ENCODE measurements around the gene CDC42BPG. TPM values are rescaled to one million over a fixed set of nuclear protein-coding genes. Genes with fewer than 3 reads are reported as not detected.

CDC42BPG gene
- total RNA-seq, 1 experiment from 2014 or later, result 26.5 TPM

DNA sequence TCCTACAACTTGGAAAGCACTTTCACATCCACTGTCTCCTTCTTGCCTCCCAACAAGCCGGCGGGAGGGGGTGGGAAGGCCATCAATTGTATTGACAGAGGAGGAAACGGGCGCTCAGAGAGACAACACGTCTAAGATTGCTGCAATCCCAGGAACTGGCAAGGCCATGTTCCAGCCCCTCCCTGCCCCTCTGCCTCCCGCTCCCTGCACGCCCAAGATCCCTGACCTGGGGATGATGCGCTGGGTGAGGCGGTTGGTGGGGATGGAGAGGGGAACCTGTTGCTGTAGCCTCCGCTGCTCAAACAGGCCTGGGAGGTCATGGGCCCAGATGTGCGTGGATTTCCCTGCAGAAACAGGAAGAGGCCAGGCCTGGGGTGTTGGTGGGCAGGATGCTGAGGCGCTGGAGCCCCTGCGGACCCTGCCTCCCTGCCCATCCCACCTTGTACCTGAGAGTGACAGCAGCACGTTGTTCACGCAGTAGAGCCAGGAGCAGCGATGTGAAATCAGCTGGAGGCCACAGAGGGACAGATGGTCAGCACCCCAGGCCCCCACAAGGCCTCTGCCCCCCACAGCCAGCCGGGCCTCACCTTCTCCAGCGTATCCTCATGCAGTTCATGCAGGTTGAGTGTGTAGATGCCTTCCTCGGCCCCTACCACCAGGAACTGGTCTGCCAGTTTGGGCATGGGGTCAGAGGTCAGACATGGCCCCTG, 48.3 kb downstream of the CDC42BPG start:
- intact Hi-C loops (cut with micrococcal nuclease; ENCODE audit: unreplicated experiment), result no loop called here
- H3K4me1 Mint-ChIP-seq (ENCODE audit: low read depth, unreplicated experiment), result peaks cover 8% of the 10 kb centered on the region
- CTCF ChIA-PET, result interaction anchor here (0.6 kb wide), 1 partner anchor 168 kb away, joined by 3 read pairs; no protein-coding TSS in a partner anchor

DNA sequence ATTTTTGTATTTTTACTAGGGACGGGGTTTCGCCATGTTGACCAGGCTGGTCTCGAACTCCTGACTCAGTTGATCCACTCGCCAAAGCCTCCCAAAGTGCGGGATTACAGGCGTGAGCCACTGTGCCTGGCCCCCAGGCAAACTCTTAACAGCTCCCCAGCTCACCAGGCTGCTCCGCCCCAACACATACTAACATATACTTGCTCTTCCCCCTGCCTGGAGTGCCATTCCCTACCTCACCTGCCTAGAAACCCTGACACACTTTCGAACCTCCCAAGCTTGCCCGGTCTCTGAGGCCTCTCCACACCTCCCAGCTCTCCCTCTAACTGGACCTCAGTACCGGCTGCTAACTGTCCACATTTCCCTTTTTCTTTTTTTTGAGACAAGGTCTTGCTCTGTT, 49.9 kb downstream of the CDC42BPG start:
- Mint-ChIP-seq H3K4me1 (ENCODE audit: low read depth, unreplicated experiment) (peaks cover 8% of the 10 kb centered on the region), H3K27ac (ENCODE audit: unreplicated experiment) (no peak overlapping the region), H3K36me3 (ENCODE audit: insufficient read depth, unreplicated experiment) (no peaks in the 10 kb centered on the region), H3K4me3 (ENCODE audit: low read depth, unreplicated experiment) (no peak overlapping the region), H3K9me3 (ENCODE audit: low read depth, unreplicated experiment) (no peaks in the 10 kb centered on the region), H3K27me3 (ENCODE audit: unreplicated experiment) (no peaks in the 10 kb centered on the region)
- CTCF ChIA-PET, result no interaction called here
- TF ChIP-seq, protein P1, sequence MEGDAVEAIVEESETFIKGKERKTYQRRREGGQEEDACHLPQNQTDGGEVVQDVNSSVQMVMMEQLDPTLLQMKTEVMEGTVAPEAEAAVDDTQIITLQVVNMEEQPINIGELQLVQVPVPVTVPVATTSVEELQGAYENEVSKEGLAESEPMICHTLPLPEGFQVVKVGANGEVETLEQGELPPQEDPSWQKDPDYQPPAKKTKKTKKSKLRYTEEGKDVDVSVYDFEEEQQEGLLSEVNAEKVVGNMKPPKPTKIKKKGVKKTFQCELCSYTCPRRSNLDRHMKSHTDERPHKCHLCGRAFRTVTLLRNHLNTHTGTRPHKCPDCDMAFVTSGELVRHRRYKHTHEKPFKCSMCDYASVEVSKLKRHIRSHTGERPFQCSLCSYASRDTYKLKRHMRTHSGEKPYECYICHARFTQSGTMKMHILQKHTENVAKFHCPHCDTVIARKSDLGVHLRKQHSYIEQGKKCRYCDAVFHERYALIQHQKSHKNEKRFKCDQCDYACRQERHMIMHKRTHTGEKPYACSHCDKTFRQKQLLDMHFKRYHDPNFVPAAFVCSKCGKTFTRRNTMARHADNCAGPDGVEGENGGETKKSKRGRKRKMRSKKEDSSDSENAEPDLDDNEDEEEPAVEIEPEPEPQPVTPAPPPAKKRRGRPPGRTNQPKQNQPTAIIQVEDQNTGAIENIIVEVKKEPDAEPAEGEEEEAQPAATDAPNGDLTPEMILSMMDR (IDR thresholded peaks at IDR 0.05; ENCODE audit: unreplicated experiment), result no peak
- intact Hi-C loops (cut with micrococcal nuclease; ENCODE audit: unreplicated experiment), result no loop called here
- BruUV-seq (replicated peaks), result no TSS peak
- DNase-seq, result no peak

More for the DNA sequence above, 48.3 kb downstream of the CDC42BPG start:
- H3K9me3 Mint-ChIP-seq (ENCODE audit: low read depth, unreplicated experiment), result no peaks in the 10 kb centered on the region
- DNase-seq, result no peak
- BruUV-seq (replicated peaks), result no TSS peak
- H3K27me3 Mint-ChIP-seq (ENCODE audit: unreplicated experiment), result no peaks in the 10 kb centered on the region
- H3K27ac Mint-ChIP-seq (ENCODE audit: unreplicated experiment), result no peak overlapping the region
- no peak overlapping the region for H3K4me3 Mint-ChIP-seq (ENCODE audit: low read depth, unreplicated experiment)
- H3K36me3 Mint-ChIP-seq (ENCODE audit: insufficient read depth, unreplicated experiment), result no peaks in the 10 kb centered on the region
- TF ChIP-seq, protein P1 (IDR thresholded peaks at IDR 0.05; ENCODE audit: unreplicated experiment), result no peak

DNA sequence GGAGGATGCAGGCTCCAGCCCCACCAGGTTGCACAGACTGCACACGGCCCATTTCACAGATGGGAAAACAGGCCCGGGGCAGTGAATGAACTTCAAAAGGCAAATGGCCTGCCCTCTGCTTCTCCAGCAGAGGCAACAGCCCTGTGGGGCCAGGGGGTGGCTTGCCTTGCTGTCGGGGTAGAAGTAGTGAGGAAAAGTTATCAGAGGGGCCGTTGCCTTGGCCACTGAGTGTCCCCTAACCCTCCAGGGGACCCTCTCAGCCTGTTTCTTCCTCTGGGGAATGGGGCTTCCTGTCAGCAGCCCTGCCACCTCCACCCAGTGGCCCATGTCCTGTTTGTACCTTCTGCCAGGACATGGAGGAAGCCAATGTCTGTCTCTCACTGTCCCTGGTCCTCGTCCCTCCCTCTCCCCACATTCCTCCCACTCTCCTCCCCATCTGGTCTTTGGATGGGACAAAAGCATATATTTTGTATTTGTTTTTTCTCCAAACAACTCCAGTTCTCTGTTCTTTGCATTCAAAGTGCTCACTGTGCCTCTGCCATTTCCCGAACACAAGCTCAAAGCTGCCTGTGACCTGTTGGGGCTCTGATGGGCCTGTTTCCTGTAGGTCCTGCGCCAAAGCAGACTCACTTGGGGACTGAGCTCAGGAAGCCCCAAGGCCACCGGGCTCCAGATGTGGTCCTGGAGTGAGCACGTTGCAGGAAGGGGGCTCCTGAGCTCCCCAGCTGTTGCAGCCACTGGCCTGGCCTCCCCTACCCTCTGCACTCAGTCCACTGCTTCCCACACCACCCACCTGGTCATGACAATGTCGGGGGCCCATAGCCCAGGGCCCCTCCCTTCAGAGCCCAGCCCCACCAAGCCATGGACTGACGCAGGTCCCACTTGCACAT, 50.9 kb downstream of the CDC42BPG start:
- Mint-ChIP-seq H3K27me3 (ENCODE audit: unreplicated experiment) (no peaks in the 10 kb centered on the region), H3K9me3 (ENCODE audit: low read depth, unreplicated experiment) (no peaks in the 10 kb centered on the region), H3K36me3 (ENCODE audit: insufficient read depth, unreplicated experiment) (no peaks in the 10 kb centered on the region), H3K27ac (ENCODE audit: unreplicated experiment) (no peak overlapping the region), H3K4me3 (ENCODE audit: low read depth, unreplicated experiment) (no peak overlapping the region), H3K4me1 (ENCODE audit: low read depth, unreplicated experiment) (peaks cover 2% of the 10 kb centered on the region)
- no peak for DNase-seq
- intact Hi-C loops (cut with micrococcal nuclease; ENCODE audit: unreplicated experiment), result no loop called here
- TF ChIP-seq, protein P1 (IDR thresholded peaks at IDR 0.05; ENCODE audit: unreplicated experiment), result no peak
- CTCF ChIA-PET, result interaction anchor here (0.6 kb wide), 1 partner anchor 248 kb away, joined by 3 read pairs; no protein-coding TSS in a partner anchor
- BruUV-seq (replicated peaks), result no TSS peak

DNA sequence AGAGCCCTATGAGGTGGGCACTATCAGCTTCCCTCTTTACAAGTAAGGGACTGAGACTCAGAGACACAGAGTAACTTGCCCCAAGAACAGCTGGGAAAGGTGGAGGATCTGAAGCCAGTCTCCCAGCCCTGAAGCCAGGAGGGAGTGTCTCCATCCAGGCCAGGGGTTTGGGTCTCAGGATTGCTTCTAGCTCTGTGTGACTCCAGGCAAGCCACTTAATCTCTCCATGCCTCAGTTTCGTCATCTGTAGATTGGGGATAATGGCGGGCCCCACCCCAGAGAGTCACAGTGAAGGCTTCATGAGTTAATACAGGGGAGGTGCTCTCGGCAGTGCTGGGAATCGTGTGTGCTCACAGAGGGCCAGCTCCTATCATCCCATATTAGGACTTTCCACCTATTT, 52.0 kb downstream of the CDC42BPG start:
- H3K4me1 Mint-ChIP-seq (ENCODE audit: low read depth, unreplicated experiment), result no peaks in the 10 kb centered on the region
- CTCF ChIA-PET, result no interaction called here
- no peaks in the 10 kb centered on the region for H3K36me3 Mint-ChIP-seq (ENCODE audit: insufficient read depth, unreplicated experiment)
- no peaks in the 10 kb centered on the region for H3K9me3 Mint-ChIP-seq (ENCODE audit: low read depth, unreplicated experiment)
- intact Hi-C loops (cut with micrococcal nuclease; ENCODE audit: unreplicated experiment), result no loop called here
- no peak overlapping the region for H3K4me3 Mint-ChIP-seq (ENCODE audit: low read depth, unreplicated experiment)
- TF ChIP-seq, protein P1 (IDR thresholded peaks at IDR 0.05; ENCODE audit: unreplicated experiment), result no peak
- H3K27ac Mint-ChIP-seq (ENCODE audit: unreplicated experiment), result no peak overlapping the region
- no TSS peak for BruUV-seq (replicated peaks)
- H3K27me3 Mint-ChIP-seq (ENCODE audit: unreplicated experiment), result no peaks in the 10 kb centered on the region
- no peak for DNase-seq
